Endothelial cell of umbilical vein (primary cell): Measurements from ENCODE around the gene PTPRQ. TPM values are rescaled to one million over a fixed set of nuclear protein-coding genes. Genes with fewer than 3 reads are reported as not detected.

ENCODE experiments used
- BruUV-seq: library from RNA; stranded (reverse); fragments of 400-500 nt; replicated peaks from 2 replicates; lab custom pipeline; 2021; lab: Mats Ljungman, UMichigan
- CTCF ChIA-PET: fragments of 300-600, 350-600 bp; sonication (Branson Sonifier 250); formaldehyde crosslinking; loops from one replicate; lab custom pipeline; 2021; ENCODE audit warnings: antibody characterized with exemption, inconsistent platforms; lab: Charles Lee
- POLR2A ChIA-PET: fragments of 300-600, 350-600 bp; sonication (Branson Sonifier 250); formaldehyde crosslinking; loops from one replicate; lab custom pipeline; 2021; ENCODE audit warnings: antibody characterized with exemption, inconsistent platforms; lab: Charles Lee
- DNase-seq: peaks from one replicate; pipeline ENCODE4 v3.0.0-alpha.2; 2011; ENCODE audit warnings: low read depth, low spot score
- FAIRE-seq: peaks from 2 replicates; lab custom pipeline; 2011; peaks lifted over from hg19 to GRCh38; lab: Jason Lieb, UNC
- H2AFZ ChIP-seq: 2 replicates; pipeline ENCODE4 v1.6.0; 2012; ENCODE audit warnings: low read depth, low read length, control low read depth, inconsistent platforms
- H3K27ac ChIP-seq: 2 replicates; pipeline ENCODE4 v1.5.1; 2011; ENCODE audit warnings: low read depth, mild to moderate bottlenecking, control low read depth, low read length, moderate library complexity; ENCODE audit not compliant: insufficient read depth
- H3K27me3 ChIP-seq, 2 experiments: 2 replicates each; pipeline versions ENCODE4 v1.6.0 to v1.6.1; 2011; ENCODE audit warnings: low read length in 2 of 2, mixed read lengths in 1 of 2; ENCODE audit not compliant: control insufficient read depth in 2 of 2, insufficient read depth in 2 of 2
- H3K36me3 ChIP-seq, 2 experiments: 2 replicates in 1 of 2; 3 replicates in 1 of 2; pipeline ENCODE4 v1.5.1; 2011; ENCODE audit warnings: low read length in 2 of 2, mild to moderate bottlenecking in 1 of 2, moderate library complexity in 1 of 2; ENCODE audit not compliant: control insufficient read depth in 2 of 2, insufficient read depth in 2 of 2; ENCODE audit errors: extremely low read depth in 1 of 2
- H3K4me1 ChIP-seq: 3 replicates; pipeline ENCODE4 v1.5.1; 2011; ENCODE audit warnings: mild to moderate bottlenecking, low read length; ENCODE audit not compliant: control insufficient read depth, insufficient read depth; ENCODE audit errors: extremely low read depth
- H3K4me2 ChIP-seq: 2 replicates; pipeline ENCODE4 v1.6.1; 2011; ENCODE audit warnings: low read length, control low read depth, mixed read lengths; ENCODE audit not compliant: insufficient read depth
- H3K4me3 ChIP-seq, 3 experiments: fragments of 200-600 bp in 1 of 3; sonication (generic), shearing (Covaris generic) in 1 of 3; replicated peaks in 1 of 3; 2 replicates each; pipeline ENCODE4 v1.5.1; 2011 to 2016; ENCODE audit warnings: control low read depth in 3 of 3, low read length in 3 of 3, mild to moderate bottlenecking in 2 of 3, inconsistent platforms in 1 of 3, low read depth in 1 of 3, moderate library complexity in 1 of 3; ENCODE audit not compliant: insufficient read depth in 1 of 3
- H3K79me2 ChIP-seq: 2 replicates; pipeline ENCODE4 v1.6.0; 2012; ENCODE audit warnings: low read length, inconsistent platforms; ENCODE audit not compliant: control insufficient read depth, insufficient read depth
- H3K9ac ChIP-seq: replicated peaks from 2 replicates; pipeline ENCODE3; 2011; ENCODE audit warnings: low read length, control low read depth; ENCODE audit not compliant: insufficient read depth; ENCODE audit errors: extremely low read depth
- H3K9me1 ChIP-seq: replicated peaks from 3 replicates; pipeline ENCODE4 v1.6.0; 2011; ENCODE audit warnings: mild to moderate bottlenecking, low read length; ENCODE audit not compliant: control insufficient read depth, insufficient read depth; ENCODE audit errors: extremely low read depth
- H3K9me3 ChIP-seq: replicated peaks from 2 replicates; pipeline ENCODE4 v1.5.1; 2012; ENCODE audit warnings: low read length, inconsistent platforms; ENCODE audit not compliant: control insufficient read depth, insufficient read depth
- H4K20me1 ChIP-seq: replicated peaks from 2 replicates; pipeline ENCODE3; 2011; ENCODE audit warnings: mild to moderate bottlenecking, low read length; ENCODE audit not compliant: control insufficient read depth, insufficient read depth; ENCODE audit errors: extremely low read depth
- EZH2 ChIP-seq: IDR thresholded peaks from 2 replicates; pipeline ENCODE4 v1.6.1; 2012; ENCODE audit warnings: borderline replicate concordance, low read depth, mild to moderate bottlenecking, moderate library complexity, low read length, inconsistent platforms; ENCODE audit not compliant: severe bottlenecking
- FOS ChIP-seq: IDR thresholded peaks from 2 replicates; pipeline ENCODE4 v1.6.1; 2011; ENCODE audit warnings: mild to moderate bottlenecking, low read length, moderate library complexity, borderline replicate concordance; ENCODE audit not compliant: insufficient read depth
- GATA2 ChIP-seq: IDR thresholded peaks from 2 replicates; pipeline ENCODE4 v1.7.0; 2011; ENCODE audit warnings: low read depth, mild to moderate bottlenecking, moderate library complexity, mixed read lengths, low read length; ENCODE audit not compliant: insufficient read length, insufficient read depth
- JUN ChIP-seq: IDR thresholded peaks from 2 replicates; pipeline ENCODE4 v1.6.1; 2011; ENCODE audit warnings: borderline replicate concordance, low read depth; ENCODE audit not compliant: insufficient read length, insufficient read depth
- MYC ChIP-seq: IDR thresholded peaks from one replicate; pipeline ENCODE4 v1.6.1; 2011; ENCODE audit warnings: mild to moderate bottlenecking, low read depth, low read length
- POLR2A ChIP-seq: IDR thresholded peaks from 2 replicates; pipeline ENCODE4 v1.6.1; 2012; ENCODE audit warnings: low read depth, mild to moderate bottlenecking, control low read depth, low read length
- POLR2AphosphoS5 ChIP-seq: IDR thresholded peaks from 2 replicates; pipeline ENCODE4 v1.6.1; 2012; ENCODE audit warnings: low read depth, mild to moderate bottlenecking, control low read depth, low read length, moderate library complexity; ENCODE audit not compliant: insufficient read depth
- dilution Hi-C: fragments of 300-500 bp; cut with MboI; formaldehyde crosslinking; loops from one replicate; pipeline ENCODE4 v1.15.0; 2019; ENCODE audit warnings: low sequenced_read_pairs; ENCODE audit not compliant: extremely low pct_ligation_motif_present
- intact Hi-C: fragments of 100-400 bp; cut with micrococcal nuclease; formaldehyde crosslinking; loops from one replicate; pipeline ENCODE4 v1.10.0; 2022
- polyA plus RNA-seq, 4 experiments: library from polyadenylated mRNA; depleted of rRNA in 3 of 4; stranded (reverse) in 3 of 4; unstranded in 1 of 4; fragments of >200 nt; gene quantifications; 2 replicates each; pipeline versions ENCODE4 v1.2.1 to v1.2.3, GENCODE V29; 2011 to 2012; ENCODE audit warnings: missing spikeins in 1 of 4
- total RNA-seq: library from RNA; stranded (reverse); gene quantifications from 2 replicates; pipeline ENCODE4 v1.2.3, GENCODE V29; 2021
- TF ChIP-seq, protein P1 (sequence below), 2 donors: IDR thresholded peaks; 1 replicate in 1 of 2; 2 replicates in 1 of 2; pipeline ENCODE4 v1.5.1; 2011; ENCODE audit warnings: low read length in 2 of 2, mild to moderate bottlenecking in 2 of 2, moderate library complexity in 2 of 2, control low read depth in 1 of 2, inconsistent platforms in 1 of 2, low read depth in 1 of 2; ENCODE audit not compliant: insufficient read depth in 1 of 2; ENCODE audit errors: extremely low read depth in 1 of 2
- TF ChIP-seq, protein P2 (sequence below): IDR thresholded peaks from 2 replicates; pipeline ENCODE4 v1.6.1; 2011; ENCODE audit not compliant: insufficient read depth, insufficient read length

The PTPRQ gene
- total and polyA plus RNA-seq, 2 donors (not counting 3 experiments of a cell fraction or from before 2014, with no cell fraction given): not detected

DNA sequence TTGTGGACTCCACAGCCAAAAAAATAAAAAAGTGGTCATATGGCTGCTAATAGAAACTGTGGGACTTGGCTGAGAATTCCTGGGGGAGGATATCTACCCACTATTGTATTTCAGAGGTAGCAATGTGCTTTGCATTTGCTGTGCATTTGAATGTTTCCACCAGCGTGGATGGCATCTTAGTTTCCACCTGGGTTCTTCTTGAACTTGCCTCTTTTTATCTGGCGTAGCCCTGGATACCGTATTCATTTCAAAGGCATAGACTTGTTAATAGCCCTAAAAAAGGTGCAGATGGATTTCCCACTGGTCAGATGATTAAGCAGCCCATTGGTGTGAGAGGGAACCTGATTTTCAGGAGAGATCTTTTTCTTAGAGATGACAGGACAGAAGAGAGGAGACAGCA lies 270.8 kb downstream of the PTPRQ start:
- no peak overlapping the region for H3K4me3 ChIP-seq
- no peaks in the 10 kb centered on the region for H4K20me1 ChIP-seq
- H3K36me3 ChIP-seq: no peaks in the 10 kb centered on the region
- ChIA-PET CTCF (no interaction called here), POLR2A (no interaction called here)
- dilution Hi-C loops: no loop called here
- FAIRE-seq (no peak), DNase-seq (no peak)
- no peaks in the 10 kb centered on the region for H3K9me1 ChIP-seq
- no peak overlapping the region for H2AFZ ChIP-seq
- no peaks in the 10 kb centered on the region for H3K4me1 ChIP-seq
- no peak for TF ChIP-seq POLR2AphosphoS5
- TF ChIP-seq, protein P1, sequence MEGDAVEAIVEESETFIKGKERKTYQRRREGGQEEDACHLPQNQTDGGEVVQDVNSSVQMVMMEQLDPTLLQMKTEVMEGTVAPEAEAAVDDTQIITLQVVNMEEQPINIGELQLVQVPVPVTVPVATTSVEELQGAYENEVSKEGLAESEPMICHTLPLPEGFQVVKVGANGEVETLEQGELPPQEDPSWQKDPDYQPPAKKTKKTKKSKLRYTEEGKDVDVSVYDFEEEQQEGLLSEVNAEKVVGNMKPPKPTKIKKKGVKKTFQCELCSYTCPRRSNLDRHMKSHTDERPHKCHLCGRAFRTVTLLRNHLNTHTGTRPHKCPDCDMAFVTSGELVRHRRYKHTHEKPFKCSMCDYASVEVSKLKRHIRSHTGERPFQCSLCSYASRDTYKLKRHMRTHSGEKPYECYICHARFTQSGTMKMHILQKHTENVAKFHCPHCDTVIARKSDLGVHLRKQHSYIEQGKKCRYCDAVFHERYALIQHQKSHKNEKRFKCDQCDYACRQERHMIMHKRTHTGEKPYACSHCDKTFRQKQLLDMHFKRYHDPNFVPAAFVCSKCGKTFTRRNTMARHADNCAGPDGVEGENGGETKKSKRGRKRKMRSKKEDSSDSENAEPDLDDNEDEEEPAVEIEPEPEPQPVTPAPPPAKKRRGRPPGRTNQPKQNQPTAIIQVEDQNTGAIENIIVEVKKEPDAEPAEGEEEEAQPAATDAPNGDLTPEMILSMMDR (IDR thresholded peaks at IDR 0.05; ENCODE audit: extremely low read depth in 1 of 2, insufficient read depth in 1 of 2, low read depth in 1 of 2, low read length in 2 of 2): no peak
- no peak overlapping the region for H3K9ac ChIP-seq
- H3K9me3 ChIP-seq: no peaks in the 10 kb centered on the region
- intact Hi-C loops: no loop called here
- no peak overlapping the region for H3K27ac ChIP-seq
- H3K4me2 ChIP-seq: no peak overlapping the region
- H3K79me2 ChIP-seq: no peaks in the 10 kb centered on the region
- no peaks in the 10 kb centered on the region for H3K27me3 ChIP-seq
- BruUV-seq: no TSS peak

DNA sequence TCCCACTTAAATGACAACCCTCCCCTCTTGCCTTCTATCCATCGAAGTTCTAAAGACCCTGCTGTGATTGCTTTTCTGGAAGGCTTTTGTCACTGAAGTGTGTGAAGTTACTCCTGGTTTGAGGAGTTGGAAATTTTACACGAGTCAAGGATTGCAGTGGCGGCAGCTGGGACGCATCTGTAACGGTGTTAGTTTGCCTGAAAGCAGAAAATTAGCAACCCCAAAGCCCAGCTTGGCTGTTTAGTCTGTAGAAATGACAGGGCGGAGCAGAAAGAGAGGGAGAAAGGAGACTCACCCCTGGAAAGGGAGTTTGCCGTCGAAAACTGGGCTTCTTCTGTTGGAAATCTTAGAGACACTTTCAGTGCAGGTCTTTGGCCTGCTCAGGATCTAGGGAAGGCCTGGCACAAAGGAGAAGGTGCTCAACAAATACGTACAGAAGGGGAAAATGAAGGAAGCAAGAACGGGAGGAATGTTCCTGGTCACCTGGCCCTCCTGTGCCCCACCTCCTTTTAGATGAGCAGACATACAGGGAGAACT lies 271.7 kb downstream of the PTPRQ start:
- CTCF ChIA-PET: no interaction called here
- TF ChIP-seq POLR2AphosphoS5: no peak
- TF ChIP-seq MYC: no peak
- no peak for TF ChIP-seq JUN
- TF ChIP-seq EZH2: no peak
- TF ChIP-seq, protein P1 (IDR thresholded peaks at IDR 0.05; ENCODE audit: extremely low read depth in 1 of 2, insufficient read depth in 1 of 2, low read depth in 1 of 2, low read length in 2 of 2): no peak
- no peak for TF ChIP-seq POLR2A
- no peak for TF ChIP-seq FOS
- TF ChIP-seq, protein P2, sequence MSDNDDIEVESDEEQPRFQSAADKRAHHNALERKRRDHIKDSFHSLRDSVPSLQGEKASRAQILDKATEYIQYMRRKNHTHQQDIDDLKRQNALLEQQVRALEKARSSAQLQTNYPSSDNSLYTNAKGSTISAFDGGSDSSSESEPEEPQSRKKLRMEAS: no peak
- no peak for TF ChIP-seq GATA2
- Histone ChIP-seq H3K79me2 (no peaks in the 10 kb centered on the region), H3K27me3 (no peaks in the 10 kb centered on the region), H3K27ac (no peak overlapping the region), H3K9ac (no peak overlapping the region), H3K4me3 (no peak overlapping the region), H3K9me3 (no peaks in the 10 kb centered on the region), H4K20me1 (no peaks in the 10 kb centered on the region), H3K36me3 (no peaks in the 10 kb centered on the region), H3K4me2 (no peak overlapping the region), H2AFZ (no peak overlapping the region), H3K4me1 (no peaks in the 10 kb centered on the region), H3K9me1 (no peaks in the 10 kb centered on the region)
- no peak for FAIRE-seq
- BruUV-seq: no TSS peak
- POLR2A ChIA-PET: no interaction called here
- DNase-seq: no peak
- intact Hi-C loops: no loop called here
- dilution Hi-C loops: no loop called here
